ENCODE results near the gene RALGPS2.

The RALGPS2 gene, protein sequence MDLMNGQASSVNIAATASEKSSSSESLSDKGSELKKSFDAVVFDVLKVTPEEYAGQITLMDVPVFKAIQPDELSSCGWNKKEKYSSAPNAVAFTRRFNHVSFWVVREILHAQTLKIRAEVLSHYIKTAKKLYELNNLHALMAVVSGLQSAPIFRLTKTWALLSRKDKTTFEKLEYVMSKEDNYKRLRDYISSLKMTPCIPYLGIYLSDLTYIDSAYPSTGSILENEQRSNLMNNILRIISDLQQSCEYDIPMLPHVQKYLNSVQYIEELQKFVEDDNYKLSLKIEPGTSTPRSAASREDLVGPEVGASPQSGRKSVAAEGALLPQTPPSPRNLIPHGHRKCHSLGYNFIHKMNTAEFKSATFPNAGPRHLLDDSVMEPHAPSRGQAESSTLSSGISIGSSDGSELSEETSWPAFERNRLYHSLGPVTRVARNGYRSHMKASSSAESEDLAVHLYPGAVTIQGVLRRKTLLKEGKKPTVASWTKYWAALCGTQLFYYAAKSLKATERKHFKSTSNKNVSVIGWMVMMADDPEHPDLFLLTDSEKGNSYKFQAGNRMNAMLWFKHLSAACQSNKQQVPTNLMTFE

DNA sequence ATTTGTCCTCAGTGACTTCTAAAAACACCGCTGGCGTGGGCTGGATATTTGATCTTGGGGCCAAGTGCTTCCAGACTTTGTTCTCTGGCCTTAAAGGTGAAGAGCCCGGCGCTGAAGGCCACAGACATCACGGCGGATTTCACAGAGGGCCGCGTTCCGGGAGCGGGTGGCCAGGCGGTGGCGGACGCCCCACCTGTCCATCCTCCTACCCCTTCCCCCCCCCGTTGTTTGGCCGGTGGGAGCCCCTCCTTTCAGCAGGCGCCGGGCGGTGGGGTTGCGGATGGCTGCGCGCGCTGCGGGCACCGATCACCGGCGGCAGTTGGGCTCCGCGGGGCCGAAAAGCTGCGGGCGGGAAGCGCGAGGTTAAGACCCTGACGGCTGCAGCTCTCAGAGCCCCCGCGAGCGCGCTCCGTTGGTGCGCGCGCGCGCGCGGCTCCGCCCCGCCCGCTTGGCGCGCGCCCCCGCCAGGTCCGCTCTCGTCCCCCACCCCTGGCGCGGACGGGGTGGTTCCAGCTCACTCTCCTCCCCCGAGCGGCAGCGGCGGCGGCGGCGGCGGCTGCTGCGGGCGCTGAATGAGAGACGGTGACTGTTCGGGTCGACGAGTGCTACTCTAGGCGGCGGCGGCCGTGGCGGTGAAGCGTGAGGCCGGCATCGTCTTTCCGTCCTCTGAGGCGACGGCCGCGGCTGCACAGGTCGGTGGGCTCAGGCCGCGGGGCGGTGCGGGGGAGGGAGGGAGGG lies at the start of gene RALGPS2:
Gene RALGPS2, plus strand, starts transcription at position 517 of the 738 bp plus-strand sequence. CDS start 51,521 bp downstream, outside the sequence.
- DNase-seq: peak; percentile 66

DNA sequence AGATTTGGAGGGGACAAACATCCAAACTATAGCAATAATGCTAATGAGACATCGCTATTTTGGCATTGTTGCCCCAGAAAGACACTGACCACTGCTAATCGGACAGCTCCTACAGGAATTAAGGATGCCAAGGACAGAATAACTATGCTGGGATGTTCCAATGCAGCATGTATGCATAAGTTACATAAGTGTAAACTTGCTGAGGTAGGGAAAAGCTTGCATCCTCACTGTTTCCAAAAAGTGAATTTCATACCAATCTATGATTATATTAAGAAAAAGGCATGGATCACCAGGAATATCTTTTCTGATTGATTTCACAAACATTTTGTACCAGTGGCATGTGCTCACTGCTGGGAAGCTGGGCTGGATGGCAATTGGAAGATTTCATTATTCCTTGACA lies 45.8 kb upstream of the RALGPS2 start:
- DNase-seq: no peak

DNA sequence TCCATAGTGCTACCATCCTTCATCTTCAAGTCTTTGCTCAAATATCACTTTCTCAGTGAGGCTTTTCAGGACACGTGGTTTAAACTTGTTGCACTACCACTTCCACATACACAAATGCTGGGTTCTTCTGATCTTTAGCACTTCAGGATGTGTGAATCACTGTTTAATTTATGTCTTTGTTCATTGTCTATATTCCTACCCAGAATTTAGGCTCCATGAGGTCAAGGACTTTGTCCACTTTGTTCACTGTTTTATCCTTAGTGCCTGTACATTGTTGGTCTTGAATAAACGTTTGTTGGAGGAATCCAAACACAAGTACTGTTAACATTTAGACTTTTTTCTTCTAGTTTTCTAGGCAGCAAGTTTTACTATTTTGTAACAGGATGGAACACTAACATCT lies 42.6 kb upstream of the RALGPS2 start:
- no peak for DNase-seq

DNA sequence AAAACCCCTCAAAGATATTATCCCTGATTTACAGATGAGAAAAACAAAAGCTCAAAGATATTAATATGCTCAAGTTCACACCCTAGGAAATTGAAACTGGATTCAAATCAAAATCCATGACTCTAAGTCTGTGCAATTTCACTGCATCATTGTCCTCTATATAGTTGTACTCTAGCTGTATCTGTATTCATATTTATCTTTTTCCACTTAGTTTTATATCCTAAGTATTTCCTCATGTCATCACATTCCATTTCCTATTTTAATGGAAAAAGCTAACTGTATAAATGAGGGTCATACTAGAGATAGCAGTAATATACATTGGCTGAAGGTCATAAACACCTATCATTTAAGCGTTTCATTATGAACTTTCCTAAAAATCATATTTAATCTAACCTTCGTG lies 42.2 kb upstream of the RALGPS2 start:
- no peak for DNase-seq

DNA sequence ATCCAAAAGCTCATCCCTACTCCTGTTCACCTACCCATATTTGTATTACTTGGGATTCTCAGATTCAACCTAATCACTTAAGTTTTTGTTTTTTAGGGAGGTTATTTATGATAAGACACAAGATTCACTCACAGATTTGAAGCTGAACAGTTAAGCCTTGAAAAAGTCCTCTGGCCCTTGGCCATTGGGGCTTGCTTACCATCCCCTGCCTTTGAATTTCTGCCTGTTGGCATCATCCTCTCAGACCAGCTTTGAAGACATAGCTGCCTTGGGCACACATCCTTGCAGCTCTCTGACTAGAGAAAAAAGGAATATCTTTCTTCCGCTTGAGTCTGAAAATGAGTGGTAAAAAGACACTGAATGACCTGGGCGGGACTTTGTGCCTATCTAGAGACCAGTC lies 41.8 kb upstream of the RALGPS2 start:
- DNase-seq: no peak

DNA sequence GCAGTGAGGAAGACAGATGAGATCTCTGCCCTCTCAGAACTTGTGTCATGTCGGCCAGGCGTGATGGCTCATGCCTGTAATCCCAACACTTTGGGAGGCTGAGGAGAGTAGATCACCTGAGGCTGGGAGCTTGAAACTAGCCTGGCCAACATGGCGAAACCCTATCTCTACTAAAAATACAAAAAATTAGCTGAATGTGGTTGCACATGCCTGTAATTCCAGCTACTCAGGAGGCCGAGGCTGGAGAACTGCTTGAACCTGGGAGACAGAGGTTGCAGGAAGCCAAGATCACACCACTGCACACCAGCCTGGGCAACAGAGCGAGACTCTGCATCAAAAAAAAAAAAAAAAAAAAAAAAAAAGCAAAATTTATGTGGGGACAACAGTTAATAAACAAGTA lies 40.9 kb upstream of the RALGPS2 start:
- no peak for DNase-seq

DNA sequence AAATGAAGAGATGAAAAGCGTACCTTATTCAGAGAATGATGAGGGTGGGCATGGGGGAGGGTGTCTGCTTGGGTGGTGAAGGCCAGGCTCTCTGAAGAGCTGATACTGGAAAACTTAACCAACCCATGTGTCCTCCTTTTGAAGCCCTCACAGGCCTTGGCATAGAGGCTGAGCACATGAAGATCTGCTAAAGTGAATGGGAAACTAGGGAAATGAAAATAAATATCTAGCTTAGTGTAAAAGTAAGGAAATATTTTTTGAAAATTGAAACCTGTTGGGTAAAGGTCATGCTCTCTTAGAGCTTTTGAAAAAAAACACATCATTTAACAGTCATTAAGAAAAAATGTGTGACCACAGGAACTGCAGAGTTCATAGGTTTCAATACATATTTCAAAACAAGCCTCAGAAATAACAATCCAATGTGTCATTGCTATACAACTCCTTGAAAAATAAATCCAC lies 40.5 kb upstream of the RALGPS2 start:
- DNase-seq: no peak

DNA sequence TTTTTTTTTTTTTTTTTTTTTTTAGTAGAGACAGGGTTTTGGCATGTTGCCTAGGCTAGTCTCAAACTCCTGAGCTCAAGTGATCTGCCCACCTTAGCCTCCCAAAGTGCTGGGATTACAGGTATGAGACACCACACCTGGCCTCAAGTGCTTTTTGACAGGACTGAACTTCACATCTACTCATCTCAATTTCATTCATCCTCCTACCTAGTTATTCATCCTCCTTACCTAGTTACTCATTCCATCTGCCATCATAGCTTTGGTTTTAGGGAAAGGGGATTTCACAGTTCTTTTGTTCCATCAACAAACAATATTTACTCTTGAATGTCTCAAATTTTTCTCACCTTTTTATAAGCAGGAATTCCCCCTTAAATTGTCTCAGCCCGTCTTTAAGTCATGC lies 38.6 kb upstream of the RALGPS2 start:
- no peak for DNase-seq

DNA sequence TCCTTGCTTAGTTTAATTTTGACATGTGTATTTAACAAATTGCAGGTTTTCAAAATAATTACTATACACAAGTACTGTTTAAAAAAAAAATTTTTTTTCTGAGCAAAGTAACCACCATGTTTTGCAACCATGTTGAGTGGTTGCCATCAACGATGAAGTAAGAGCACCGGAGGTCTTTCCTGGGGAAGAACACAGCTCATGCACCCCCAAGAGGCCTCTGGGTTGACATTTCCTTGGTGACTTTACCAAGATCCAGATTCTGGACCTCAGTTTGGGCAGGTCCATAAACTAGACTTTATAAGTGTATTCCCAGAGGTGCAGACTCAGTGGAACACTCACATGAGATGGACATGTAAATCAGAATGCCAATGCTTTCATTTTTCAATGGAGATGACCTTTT lies 36.8 kb upstream of the RALGPS2 start:
- no peak for DNase-seq

DNA sequence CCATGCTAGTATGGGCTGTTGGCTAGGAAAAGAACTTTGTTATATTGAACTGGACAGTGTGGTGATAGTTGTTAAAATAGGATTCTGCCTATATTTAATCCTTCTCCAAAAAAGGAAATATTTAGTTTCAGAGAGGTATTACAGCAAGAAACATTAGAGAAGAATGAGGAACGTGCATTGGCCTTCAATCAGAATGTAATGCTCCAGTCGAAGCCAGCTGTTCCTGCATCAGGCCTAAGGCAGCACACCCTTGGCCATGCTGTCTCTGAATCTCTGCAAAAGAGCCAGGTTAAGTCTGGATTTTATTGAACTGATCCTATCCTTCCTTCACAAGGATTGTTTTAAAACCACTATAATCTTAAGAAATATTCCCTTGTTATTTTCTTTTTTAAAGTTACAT lies 35.3 kb upstream of the RALGPS2 start:
- DNase-seq: no peak

DNA sequence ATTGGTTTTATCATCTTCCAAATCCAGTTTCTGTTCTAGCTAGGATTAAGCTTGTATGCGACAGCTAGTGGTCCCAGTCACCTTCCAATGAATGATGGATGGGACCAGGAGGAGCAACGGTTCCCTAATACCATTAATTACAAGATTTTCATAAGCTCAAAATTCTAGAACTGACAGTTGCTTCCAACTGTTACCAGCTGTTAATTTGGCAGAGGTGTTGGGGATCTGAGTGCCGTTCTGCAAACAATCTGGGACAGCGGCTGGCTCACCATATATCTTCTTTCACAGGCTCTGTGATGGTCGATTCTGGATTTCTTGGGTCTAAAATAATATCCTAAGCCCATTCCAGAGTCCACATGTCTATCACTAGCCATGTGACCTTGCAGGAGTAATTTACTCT lies 34.5 kb upstream of the RALGPS2 start:
- no peak for DNase-seq

DNA sequence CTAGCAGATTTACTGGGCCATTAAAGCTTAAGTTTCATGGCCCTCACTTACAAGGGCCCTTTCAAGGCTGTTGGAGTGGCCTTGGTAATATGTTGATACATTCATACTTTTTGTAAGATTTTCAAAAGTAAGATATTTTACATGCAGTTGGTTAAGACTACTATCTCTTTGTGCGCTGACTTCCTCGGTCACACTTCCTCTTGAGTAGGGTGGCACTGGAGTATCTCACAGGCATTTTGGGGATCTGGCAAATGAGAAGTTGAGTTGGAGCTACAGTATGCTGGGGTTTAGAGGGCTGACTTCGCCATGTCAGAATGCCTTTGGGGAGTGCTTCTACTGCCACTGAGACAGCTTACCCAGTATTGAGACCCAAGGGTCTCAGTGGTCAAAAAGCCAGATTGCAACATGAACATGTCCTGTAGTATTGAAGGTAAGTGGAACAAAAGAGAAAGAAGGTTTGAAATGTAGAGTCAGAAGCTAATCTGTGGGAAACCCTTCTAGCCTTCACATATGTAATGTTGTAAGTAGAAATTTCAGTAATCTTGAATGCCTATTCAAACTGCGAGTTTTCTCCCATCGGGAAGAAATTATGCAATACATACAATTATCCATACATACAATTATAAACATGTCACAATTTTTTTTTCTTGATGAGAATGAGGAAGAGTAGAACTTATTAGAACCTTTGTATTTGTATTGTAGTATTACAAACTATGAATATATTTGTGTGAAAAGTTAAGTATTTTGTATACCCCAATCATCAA lies 32.3 kb upstream of the RALGPS2 start:
- DNase-seq: no peak

DNA sequence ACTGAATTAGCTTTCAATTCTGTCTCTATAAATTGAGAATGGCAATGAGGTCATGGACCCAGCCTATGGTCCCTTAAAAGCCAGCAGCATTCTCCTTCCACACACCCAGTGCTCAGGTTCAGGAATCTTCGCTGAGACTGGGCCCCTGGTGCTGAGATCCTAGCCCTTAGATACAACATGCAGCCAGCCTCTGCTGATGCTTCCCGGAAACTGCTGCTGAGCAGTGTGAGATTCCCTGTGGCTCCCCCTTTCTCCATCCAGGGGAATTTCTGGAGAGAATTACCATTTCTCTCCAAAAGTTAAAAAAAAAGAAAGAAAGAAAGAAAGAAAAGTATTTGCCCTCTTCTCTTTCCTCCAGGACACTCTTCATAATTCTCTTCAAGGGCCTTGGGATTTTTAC lies 31.7 kb upstream of the RALGPS2 start:
- no peak for DNase-seq

DNA sequence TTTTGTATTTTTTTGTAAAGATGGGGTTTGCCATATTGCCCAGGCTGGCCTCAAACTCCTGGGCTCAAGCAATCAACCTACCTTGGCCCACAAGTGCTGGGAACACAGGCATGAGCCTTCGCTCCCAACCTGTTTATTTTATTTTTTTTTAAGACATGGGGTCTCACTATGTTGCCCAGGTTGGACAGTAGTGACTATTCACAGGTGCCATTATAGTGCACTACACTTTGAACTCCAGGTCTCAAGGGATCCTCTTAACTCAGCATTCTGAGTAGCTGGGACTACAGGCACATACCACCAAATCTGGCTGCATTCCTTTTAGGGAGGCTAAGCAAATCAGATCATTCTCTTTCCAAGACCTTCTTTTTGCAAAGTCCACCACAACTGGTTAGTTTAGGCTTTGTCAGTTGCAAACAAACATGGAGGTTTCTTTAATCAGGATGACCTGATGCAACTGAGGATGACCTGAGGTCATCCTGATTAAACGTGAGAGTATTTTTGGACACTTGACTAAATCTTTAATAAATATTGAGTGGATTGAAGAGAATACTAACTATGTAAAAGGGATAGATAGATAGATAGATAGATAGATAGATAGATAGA lies 30.0 kb upstream of the RALGPS2 start:
- no peak for DNase-seq

DNA sequence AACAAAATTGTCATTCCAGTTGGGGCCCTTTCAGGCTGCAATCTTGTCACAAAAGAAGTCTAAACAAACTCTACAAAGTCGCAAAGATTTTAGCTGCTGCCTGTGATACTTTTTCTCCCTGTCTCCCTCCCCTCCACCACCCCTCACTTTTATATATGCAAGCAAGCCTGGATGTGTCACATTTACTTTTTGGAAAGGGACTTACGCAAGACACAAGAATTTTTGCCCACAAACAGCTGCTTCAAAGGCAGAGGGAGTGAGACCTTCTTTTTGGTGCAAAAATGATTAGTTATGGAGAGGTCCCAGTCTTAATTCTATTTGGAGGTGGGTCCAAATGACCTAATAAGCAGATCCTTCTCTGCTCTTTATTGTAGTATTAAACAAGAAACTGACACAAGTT lies 22.9 kb upstream of the RALGPS2 start:
- no peak for DNase-seq

DNA sequence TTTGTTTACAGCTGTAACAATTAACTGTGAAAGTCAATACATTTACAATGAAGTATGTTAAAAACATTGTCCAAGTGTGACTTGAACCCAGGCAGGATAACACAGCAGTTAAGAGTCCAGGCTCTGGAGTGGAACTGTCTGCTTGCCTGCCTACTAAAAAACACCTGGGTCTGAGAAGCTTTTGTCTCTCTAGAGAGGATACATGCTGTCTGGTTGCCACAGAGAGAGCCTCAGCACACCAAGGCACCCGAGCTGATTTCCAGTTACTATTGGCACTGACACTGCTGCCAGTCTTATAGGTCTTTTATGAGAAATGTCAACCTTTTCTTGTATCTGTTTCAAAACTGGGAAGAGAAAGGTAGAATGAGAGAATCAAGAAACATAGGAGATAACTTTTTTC lies 20.2 kb upstream of the RALGPS2 start:
- DNase-seq: no peak

DNA sequence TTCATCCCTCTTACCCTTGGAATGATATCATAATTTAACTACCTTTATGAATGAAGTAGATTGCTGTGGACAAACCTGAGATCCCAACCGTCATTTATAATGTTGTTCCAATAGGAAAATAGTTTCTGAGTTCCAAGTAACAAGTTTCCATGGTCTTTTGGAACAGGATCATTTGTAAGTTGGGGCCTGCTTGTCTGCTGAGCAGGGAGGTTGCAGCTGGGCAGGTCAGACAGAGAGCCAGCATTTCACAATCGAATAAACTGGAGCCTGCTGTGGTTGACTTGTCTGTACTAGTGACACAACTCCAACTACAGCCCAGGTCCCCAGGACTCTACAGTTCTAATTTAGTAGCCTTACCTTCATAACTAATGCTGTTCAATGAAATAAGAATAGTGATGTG lies 18.6 kb upstream of the RALGPS2 start:
- no peak for DNase-seq

DNA sequence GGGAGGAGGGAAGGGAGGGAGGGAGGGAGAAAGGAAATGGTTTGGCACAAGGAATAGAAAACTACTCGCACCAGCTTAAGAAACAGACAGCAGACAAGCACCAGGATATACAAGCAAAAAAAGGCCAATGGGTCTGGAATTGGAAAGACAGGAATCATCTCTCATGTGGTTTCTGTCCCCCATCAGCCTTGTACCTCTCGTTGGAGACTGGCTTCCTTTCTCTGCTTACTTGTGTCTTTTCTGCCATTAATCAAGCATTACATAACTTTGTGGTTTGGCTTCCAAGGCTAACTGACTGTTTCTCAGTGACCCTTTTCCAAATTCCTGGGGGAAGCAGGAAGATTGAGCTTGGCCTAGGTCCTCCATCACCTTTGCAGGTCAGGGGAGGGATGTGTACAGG lies 11.8 kb upstream of the RALGPS2 start:
- no peak for DNase-seq

DNA sequence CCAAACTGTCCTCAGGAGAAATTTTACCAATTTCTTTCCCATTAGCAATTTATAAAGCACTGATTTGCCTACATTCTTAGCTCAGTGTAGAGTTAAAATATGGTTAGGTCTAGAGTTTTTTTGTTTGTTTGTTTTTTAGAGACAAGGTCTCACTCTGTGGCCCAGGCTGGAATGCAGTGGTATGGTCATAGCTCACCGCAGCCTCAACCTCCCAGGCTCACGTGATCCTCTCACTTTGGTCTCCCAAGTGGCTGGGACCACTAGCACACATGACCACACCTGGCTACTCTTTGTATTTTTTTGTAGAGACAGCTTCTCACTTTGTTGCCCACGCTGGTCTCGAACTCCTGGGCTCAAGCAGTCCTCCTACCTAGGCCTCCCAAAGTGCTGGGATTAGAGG lies 10.6 kb upstream of the RALGPS2 start:
- no peak for DNase-seq

DNA sequence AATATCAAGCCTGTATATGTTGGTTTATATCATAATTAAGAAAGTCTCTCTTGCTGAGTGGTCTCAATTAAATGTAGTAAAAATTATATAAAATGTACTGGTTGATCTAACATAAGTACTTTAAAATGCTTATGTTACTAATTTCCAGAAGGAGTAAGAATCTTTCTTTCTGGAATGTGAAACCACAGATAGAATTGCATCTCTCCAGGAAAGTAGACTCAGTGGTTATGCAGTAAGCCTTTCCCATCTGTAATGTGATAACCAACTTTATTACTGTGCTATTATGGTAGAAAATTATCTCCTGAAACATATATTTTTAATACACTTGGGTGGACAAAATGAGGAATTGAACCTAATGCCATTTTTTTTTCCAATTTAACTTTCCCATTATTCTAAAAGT lies 8.9 kb upstream of the RALGPS2 start:
- DNase-seq: no peak

DNA sequence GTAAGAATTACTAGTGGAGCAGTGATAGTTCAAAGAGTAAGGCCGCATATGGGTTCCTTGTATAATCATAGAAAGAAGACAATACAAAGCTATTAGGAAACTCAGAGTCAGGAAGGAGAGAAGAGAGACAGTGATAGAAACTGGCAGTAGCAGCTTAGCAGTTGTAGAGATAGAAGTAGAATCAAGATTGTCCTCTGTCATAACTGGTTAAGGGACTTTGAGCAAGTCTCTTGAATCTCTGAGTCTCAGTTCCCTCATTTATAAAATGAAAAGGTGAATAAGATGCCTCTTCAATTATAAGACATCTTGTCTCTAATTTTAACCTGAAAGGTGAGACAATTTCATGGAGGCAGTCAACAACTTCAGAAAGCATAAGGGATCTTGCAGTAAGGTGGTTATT lies 6.5 kb upstream of the RALGPS2 start:
- no peak for DNase-seq

DNA sequence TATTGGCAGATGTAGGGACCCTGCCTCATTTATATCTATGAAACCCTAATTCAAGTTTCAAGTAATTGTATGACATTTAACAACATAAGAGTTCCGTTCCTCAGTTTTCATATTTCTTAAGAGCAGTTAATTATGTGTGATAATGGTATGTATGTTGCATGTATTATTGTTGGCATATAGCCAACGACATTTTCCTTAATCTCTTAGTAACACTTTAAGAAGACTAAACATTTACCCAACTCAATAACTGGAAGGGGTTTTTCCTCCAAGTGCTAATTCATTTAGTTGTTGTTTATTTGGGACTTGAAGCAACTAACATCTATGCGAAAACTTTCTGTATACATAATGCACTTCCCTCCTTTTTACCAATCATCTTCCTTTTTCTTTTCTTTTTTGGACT lies 1.5 kb upstream of the RALGPS2 start:
- no peak for DNase-seq

DNA sequence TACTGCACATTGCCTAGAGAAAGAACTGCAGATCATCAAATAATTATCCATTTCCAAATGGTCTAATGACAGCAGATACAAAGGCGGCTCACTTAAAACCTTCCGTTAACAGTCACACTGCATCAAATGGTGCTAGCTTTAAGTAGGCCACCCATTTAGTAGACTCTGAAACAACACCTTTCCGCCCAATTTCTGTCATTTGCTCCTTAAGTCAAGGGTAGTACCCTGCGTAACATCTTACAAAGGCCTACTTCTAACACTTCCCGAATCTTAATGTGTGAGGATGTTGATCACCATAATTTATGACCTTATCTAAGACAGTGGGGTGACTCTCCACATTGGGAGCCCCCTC lies 692 bp upstream of the RALGPS2 start:
- no peak for DNase-seq

Data from 8988T (cell line).